ENCODE data around the gene GPC3.

GPC3 gene

DNA sequence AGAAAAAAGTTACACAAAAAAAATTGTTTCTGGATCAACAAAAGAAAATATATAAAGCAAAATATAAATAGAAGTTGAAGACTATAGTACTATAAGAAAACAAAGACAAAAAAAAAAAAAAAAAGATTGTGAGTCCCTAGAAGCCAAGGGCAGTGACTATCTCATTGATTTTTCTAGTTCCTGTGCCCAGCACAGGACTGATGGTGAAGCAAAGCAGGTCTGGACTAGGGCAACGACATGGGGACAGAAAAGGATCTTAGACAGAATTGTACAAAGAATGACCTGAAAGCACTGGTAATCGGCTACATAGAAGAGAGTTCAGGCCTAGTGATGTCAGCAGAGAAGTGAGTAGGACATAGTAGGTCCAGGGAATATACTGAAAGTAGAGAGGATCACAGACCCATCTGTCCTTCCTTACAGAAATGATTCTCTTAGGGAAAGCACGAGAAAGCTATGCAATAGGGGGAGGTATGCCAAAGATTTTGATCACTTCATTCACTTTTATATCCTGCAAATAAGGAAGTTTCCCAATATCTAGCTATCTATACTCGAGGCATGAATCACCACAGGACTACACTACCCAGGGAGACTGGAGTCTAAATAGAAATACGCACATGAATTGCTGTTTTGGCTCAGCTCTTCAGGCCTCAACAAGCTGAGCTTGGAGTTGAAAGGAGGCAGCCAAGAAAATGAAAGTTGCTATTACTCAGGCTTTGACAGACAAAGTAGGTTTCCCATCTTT is 339.2 kb downstream of the GPC3 start:
- H3K4me1 ChIP-seq (ENCODE audit: control insufficient read depth, insufficient read depth, low read length): no peaks in the 10 kb centered on the region
- H3K4me3 ChIP-seq (ENCODE audit: low read depth, low read length): no peak overlapping the region
- TF ChIP-seq ZNF654 (tag by site-specific recombination; IDR thresholded peaks at IDR 0.05; ENCODE audit: low read depth): no peak
- TF ChIP-seq ZNF660 (tag by site-specific recombination; IDR thresholded peaks at IDR 0.05): no peak
- TF ChIP-seq ZNF19 (tag by site-specific recombination; IDR thresholded peaks at IDR 0.05; ENCODE audit: low read depth): no peak
- no peak for TF ChIP-seq ZNF785 (tag by site-specific recombination; IDR thresholded peaks at IDR 0.05)
- TF ChIP-seq, protein P1, sequence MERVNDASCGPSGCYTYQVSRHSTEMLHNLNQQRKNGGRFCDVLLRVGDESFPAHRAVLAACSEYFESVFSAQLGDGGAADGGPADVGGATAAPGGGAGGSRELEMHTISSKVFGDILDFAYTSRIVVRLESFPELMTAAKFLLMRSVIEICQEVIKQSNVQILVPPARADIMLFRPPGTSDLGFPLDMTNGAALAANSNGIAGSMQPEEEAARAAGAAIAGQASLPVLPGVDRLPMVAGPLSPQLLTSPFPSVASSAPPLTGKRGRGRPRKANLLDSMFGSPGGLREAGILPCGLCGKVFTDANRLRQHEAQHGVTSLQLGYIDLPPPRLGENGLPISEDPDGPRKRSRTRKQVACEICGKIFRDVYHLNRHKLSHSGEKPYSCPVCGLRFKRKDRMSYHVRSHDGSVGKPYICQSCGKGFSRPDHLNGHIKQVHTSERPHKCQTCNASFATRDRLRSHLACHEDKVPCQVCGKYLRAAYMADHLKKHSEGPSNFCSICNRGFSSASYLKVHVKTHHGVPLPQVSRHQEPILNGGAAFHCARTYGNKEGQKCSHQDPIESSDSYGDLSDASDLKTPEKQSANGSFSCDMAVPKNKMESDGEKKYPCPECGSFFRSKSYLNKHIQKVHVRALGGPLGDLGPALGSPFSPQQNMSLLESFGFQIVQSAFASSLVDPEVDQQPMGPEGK (tag by site-specific recombination; IDR thresholded peaks at IDR 0.05): no peak
- no peak for TF ChIP-seq ZNF416 (tag by site-specific recombination; IDR thresholded peaks at IDR 0.05)
- no peaks in the 10 kb centered on the region for H3K9me3 ChIP-seq (ENCODE audit: control insufficient read depth, insufficient read depth, low read depth, low read length)
- no peaks in the 10 kb centered on the region for H3K36me3 ChIP-seq (ENCODE audit: control insufficient read depth in 2 of 2, insufficient read depth in 1 of 2, low read length in 2 of 2)
- ChIA-PET POLR2A (no interaction called here), CTCF (interaction anchor here (0.5 to 1.0 kb wide), 2 partner anchors 17 to 147 kb away, joined by 3 to 4 read pairs; no protein-coding TSS in a partner anchor)
- H3K27ac ChIP-seq (ENCODE audit: extremely low read depth, low read depth, low read length): no peak overlapping the region

DNA sequence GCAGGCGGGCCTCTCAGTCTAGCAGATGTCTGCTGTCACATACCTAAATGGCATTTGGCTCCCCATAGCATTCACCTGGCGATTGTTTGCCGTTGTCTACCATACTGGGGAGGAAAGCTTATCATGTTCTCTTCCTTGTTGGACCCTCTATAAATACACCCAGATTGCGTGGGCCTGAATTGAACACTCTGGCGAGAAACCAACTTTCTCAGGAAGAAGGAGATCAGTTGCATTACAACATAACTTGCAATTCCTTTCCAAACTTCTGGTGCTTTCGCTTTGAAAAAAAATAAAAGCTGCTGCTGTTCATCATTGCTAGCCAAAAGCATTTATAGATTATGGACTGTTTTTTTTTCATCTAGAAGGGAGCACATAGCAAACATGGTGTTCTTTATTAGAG is 340.1 kb downstream of the GPC3 start:
- Histone ChIP-seq H3K27ac (ENCODE audit: extremely low read depth, low read depth, low read length) (no peak overlapping the region), H3K4me1 (ENCODE audit: control insufficient read depth, insufficient read depth, low read length) (no peaks in the 10 kb centered on the region), H3K9me3 (ENCODE audit: control insufficient read depth, insufficient read depth, low read depth, low read length) (no peaks in the 10 kb centered on the region), H3K36me3 (ENCODE audit: control insufficient read depth in 2 of 2, insufficient read depth in 1 of 2, low read length in 2 of 2) (no peaks in the 10 kb centered on the region), H3K4me3 (ENCODE audit: low read depth, low read length) (no peak overlapping the region)
- POLR2A ChIA-PET: no interaction called here
- TF ChIP-seq KLF10 (tag by site-specific recombination; IDR thresholded peaks at IDR 0.05) (no peak), ZNF16 (tag by site-specific recombination; IDR thresholded peaks at IDR 0.05; ENCODE audit: low read depth) (no peak), ZNF416 (tag by site-specific recombination; IDR thresholded peaks at IDR 0.05) (no peak)
- CTCF ChIA-PET: interaction anchor here (0.7 kb wide), 2 partner anchors 53 to 248 kb away, joined by 3 to 4 read pairs; no protein-coding TSS in a partner anchor

DNA sequence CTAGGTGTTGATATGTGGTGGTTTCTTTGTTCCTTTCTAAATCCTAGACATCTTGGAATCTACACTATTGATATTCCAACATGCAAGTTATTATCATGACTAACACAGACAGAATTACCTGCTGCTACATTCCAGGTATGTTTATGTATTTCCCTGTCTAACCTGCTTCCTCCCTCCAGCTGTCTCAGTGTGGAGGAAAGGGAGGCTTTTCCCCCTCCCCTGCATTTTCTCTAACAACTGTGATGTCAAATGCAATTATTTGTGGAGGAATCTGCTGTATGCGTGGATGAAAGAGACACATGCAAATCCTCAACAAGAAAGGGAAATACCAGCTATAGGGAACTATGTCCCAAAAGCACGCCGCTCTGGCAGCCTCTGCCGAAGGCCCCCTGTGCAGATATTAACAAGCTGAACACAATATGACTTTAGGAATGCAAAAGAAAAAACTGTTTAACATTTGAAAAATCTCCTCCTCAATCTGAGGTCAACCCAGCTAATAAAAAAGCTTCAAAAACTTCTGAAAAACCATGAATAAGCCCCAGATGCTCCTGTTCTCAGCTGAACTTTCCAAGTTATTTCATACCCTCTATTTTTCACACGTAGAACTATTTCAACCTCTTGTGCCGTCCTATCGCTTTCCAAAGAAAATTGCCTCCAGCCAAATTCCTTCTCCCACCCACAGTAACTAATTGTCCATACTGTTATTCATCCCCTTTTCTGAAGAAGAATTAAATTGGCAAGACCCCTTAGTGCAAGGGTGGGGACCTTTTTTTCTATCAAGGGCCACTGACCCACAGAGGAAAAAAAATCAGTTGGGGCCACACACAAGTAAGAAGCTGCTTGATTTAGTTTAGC is 345.0 kb downstream of the GPC3 start:
- Histone ChIP-seq H3K9me3 (ENCODE audit: control insufficient read depth, insufficient read depth, low read depth, low read length) (no peaks in the 10 kb centered on the region), H3K4me3 (ENCODE audit: low read depth, low read length) (no peak overlapping the region), H3K4me1 (ENCODE audit: control insufficient read depth, insufficient read depth, low read length) (peaks cover 2% of the 10 kb centered on the region; the same call in 1 of the 2 replicates), H3K27ac (ENCODE audit: extremely low read depth, low read depth, low read length) (no peak overlapping the region), H3K36me3 (ENCODE audit: control insufficient read depth in 2 of 2, insufficient read depth in 1 of 2, low read length in 2 of 2) (no peaks in the 10 kb centered on the region)
- ChIA-PET CTCF (interaction anchor here (0.7 to 1.2 kb wide), 3 partner anchors 30 to 845 kb away, joined by 3 read pairs; no protein-coding TSS in a partner anchor), POLR2A (no interaction called here)
- no peak for TF ChIP-seq ZNF776 (tag by site-specific recombination; IDR thresholded peaks at IDR 0.05; ENCODE audit: borderline replicate concordance)
- TF ChIP-seq ZNF391 (tag by site-specific recombination; IDR thresholded peaks at IDR 0.05; ENCODE audit: borderline replicate concordance, low read depth): no peak
- no peak for TF ChIP-seq ZNF335 (tag by site-specific recombination; conservative IDR thresholded peaks at IDR 0.05)
- TF ChIP-seq YY2 (tag by site-specific recombination; IDR thresholded peaks at IDR 0.05): no peak
- TF ChIP-seq ZNF426 (tag by site-specific recombination; IDR thresholded peaks at IDR 0.05): no peak
- TF ChIP-seq, protein P2, sequence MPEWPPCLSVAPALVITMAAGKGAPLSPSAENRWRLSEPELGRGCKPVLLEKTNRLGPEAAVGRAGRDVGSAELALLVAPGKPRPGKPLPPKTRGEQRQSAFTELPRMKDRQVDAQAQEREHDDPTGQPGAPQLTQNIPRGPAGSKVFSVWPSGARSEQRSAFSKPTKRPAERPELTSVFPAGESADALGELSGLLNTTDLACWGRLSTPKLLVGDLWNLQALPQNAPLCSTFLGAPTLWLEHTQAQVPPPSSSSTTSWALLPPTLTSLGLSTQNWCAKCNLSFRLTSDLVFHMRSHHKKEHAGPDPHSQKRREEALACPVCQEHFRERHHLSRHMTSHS (tag by site-specific recombination; IDR thresholded peaks at IDR 0.05): no peak

Data from HEK293 (cell line).